ENCODE results near the gene NOSIP. TPM values are rescaled to one million over a fixed set of nuclear protein-coding genes. Genes with fewer than 3 reads are reported as not detected.

The NOSIP gene
- polyA plus RNA-seq, 1 experiment = 43.9 TPM

- H3K9me3 ChIP-seq (ENCODE audit: control insufficient read depth, insufficient read depth, low read length) = no peaks in the 10 kb centered on the region; the same call in 1 of the 2 replicates
- no peak overlapping the region for H3K4me3 ChIP-seq (ENCODE audit: low read depth, low read length)
- CTCF ChIA-PET = interaction anchor here (0.7 to 2.6 kb wide), 2 partner anchors 19 to 113 kb away, joined by 5 to 8 read pairs; no protein-coding TSS in a partner anchor
- H3K27ac ChIP-seq (ENCODE audit: low read depth, low read length) = no peak overlapping the region
- no peaks in the 10 kb centered on the region for H3K27me3 ChIP-seq (ENCODE audit: control insufficient read depth, insufficient read depth, low read length)
- no peak for TF ChIP-seq CTCF (IDR thresholded peaks at IDR 0.05; ENCODE audit: low read depth, low read length)
- DNase-seq (ENCODE audit: low read depth, low spot score) = no peak
- POLR2A ChIA-PET = interaction anchor here (0.9 to 3.0 kb wide), 7 partner anchors 10 to 87 kb away, joined by 3 to 25 read pairs (median 6); partner anchors contain the start of genes NOSIP, PRMT1, PRRG2 and RRAS
Observed at GRCh38 chr19:49589502-49589905, 9.1 kb upstream of the NOSIP start.

DNA sequence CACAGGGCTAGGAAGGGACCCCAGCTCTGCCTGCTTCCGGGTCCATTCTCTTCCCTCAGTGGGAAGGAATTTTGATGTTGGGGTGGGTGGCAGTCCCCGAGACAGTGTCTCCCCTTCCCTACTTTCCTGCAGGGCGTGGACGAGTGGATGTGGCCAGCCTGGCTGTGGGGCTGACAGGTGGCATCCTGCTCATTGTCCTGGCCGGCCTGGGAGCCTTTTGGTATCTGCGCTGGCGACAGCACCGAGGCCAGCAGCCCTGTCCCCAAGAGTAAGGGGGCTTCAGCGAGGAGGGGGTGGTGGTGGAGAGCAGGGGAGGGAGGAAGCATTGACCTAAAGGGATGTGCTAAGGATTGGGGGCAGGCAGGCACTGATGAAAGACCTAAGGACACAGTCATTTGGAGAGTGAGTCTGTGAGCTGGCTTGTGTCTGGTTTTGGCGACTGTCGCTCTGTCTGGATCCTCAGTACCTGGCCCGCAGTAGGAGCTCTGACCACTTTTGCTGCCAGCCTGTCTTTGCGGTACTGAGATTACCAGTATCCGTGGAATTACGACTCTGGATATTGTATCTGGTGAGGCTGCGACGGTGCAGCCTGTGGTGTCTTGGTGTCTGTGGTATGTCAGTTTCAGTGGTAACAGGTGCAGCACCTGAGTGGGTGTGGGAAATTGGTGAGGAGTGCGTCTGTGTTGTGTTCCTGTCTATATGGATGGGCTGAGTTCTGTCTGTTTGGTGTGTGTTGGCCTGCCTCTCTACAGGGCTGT is 8.2 kb upstream of the NOSIP start:
- no peaks in the 10 kb centered on the region for H3K27me3 ChIP-seq (ENCODE audit: control insufficient read depth, insufficient read depth, low read length)
- DNase-seq (ENCODE audit: low read depth, low spot score) = no peak
- CTCF ChIA-PET = interaction anchor here (0.7 to 2.6 kb wide), 2 partner anchors 18 to 112 kb away, joined by 5 to 8 read pairs; no protein-coding TSS in a partner anchor
- POLR2A ChIA-PET = interaction anchor here (1.0 kb wide), 1 partner anchor 47 kb away, joined by 6 read pairs; no protein-coding TSS in a partner anchor
- no peak overlapping the region for H3K27ac ChIP-seq (ENCODE audit: low read depth, low read length)
- TF ChIP-seq CTCF (IDR thresholded peaks at IDR 0.05; ENCODE audit: low read depth, low read length) = no peak
- H3K4me3 ChIP-seq (ENCODE audit: low read depth, low read length) = no peak overlapping the region
- no peaks in the 10 kb centered on the region; the same call in 1 of the 2 replicates for H3K9me3 ChIP-seq (ENCODE audit: control insufficient read depth, insufficient read depth, low read length)

DNA sequence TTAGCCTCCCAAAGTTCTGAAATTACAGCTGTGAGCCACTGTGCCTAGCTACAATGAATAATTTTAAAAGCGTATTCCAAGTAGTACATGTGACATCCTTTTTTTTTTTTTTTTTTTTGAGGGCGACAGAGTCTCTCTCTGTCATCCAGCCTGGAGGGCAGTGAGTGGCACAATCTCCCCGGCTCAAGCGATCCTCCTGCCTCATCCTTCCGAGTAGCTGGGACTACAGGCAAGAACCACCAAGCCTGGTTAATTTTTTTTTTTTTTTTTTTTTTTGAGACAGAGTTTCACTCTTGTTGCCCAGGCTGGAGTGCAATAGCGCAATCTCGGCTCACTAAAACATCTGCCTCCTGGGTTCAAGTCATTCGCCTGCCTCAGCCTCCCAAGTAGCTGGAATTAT is 6.9 kb upstream of the NOSIP start:
- ChIA-PET CTCF (interaction anchor here (0.6 to 2.4 kb wide), 5 partner anchors 14 to 94 kb away, joined by 5 to 11 read pairs (median 6); no protein-coding TSS in a partner anchor), POLR2A (interaction anchor here (0.6 kb wide), 1 partner anchor 459 kb away, joined by 4 read pairs; no protein-coding TSS in a partner anchor)
- no peak for TF ChIP-seq CTCF (IDR thresholded peaks at IDR 0.05; ENCODE audit: low read depth, low read length)
- DNase-seq (ENCODE audit: low read depth, low spot score) = no peak
- H3K9me3 ChIP-seq (ENCODE audit: control insufficient read depth, insufficient read depth, low read length) = no peaks in the 10 kb centered on the region; the same call in 1 of the 2 replicates
- no peak overlapping the region for H3K4me3 ChIP-seq (ENCODE audit: low read depth, low read length)
- no peaks in the 10 kb centered on the region for H3K27me3 ChIP-seq (ENCODE audit: control insufficient read depth, insufficient read depth, low read length)
- no peak overlapping the region for H3K27ac ChIP-seq (ENCODE audit: low read depth, low read length)

GRCh38 chr19:49585023-49585422 is 4.7 kb upstream of the NOSIP start:
- Histone ChIP-seq H3K4me3 (ENCODE audit: low read depth, low read length) (no peak overlapping the region), H3K9me3 (ENCODE audit: control insufficient read depth, insufficient read depth, low read length) (no peaks in the 10 kb centered on the region), H3K27me3 (ENCODE audit: control insufficient read depth, insufficient read depth, low read length) (no peaks in the 10 kb centered on the region), H3K27ac (ENCODE audit: low read depth, low read length) (no peak overlapping the region)
- no peak for TF ChIP-seq CTCF (IDR thresholded peaks at IDR 0.05; ENCODE audit: low read depth, low read length)
- POLR2A ChIA-PET = no interaction called here
- CTCF ChIA-PET = no interaction called here
- no peak for DNase-seq (ENCODE audit: low read depth, low spot score)

- H3K27ac ChIP-seq (ENCODE audit: low read depth, low read length) = no peak overlapping the region
- CTCF ChIA-PET = interaction anchor here (0.5 to 1.6 kb wide), 2 partner anchors 13 to 87 kb away, joined by 3 to 8 read pairs; no protein-coding TSS in a partner anchor
- no peak overlapping the region for H3K4me3 ChIP-seq (ENCODE audit: low read depth, low read length)
- DNase-seq (ENCODE audit: low read depth, low spot score) = no peak
- POLR2A ChIA-PET = no interaction called here
- H3K9me3 ChIP-seq (ENCODE audit: control insufficient read depth, insufficient read depth, low read length) = no peaks in the 10 kb centered on the region
- H3K27me3 ChIP-seq (ENCODE audit: control insufficient read depth, insufficient read depth, low read length) = no peaks in the 10 kb centered on the region
- TF ChIP-seq CTCF (IDR thresholded peaks at IDR 0.05; ENCODE audit: low read depth, low read length) = no peak
Observed at GRCh38 chr19:49583239-49583638, 2.9 kb upstream of the NOSIP start.
